RWPE2 (cell line): ENCODE data around the gene HOXA7.

Experiments
- ATAC-seq: fragments of 200-7000 bp; cut with Tn5 transposase; 3 replicates; pipeline ENCODE4 v1.9.1; 2021; ENCODE audit warnings: low read depth
- DNase-seq: peaks from one replicate; pipeline ENCODE4 v3.0.0-alpha.2; 2020; ENCODE audit warnings: low spot score
- H3K27ac ChIP-seq: fragments of 450-650 bp; 2 replicates; pipeline ENCODE4 v1.5.1; 2017; ENCODE audit warnings: mild to moderate bottlenecking; ENCODE audit not compliant: poor library complexity, severe bottlenecking
- H3K27me3 ChIP-seq: fragments of 250-450 bp; sonication (Bioruptor Pico); 2 replicates; pipeline ENCODE4 v1.5.1; 2021; ENCODE audit warnings: mild to moderate bottlenecking, moderate library complexity; ENCODE audit not compliant: insufficient read depth, poor library complexity, severe bottlenecking
- H3K36me3 ChIP-seq: fragments of 250-450 bp; sonication (Bioruptor Pico); 2 replicates; pipeline ENCODE4 v1.5.1; 2020; ENCODE audit warnings: low read depth, mild to moderate bottlenecking, moderate library complexity
- H3K4me1 ChIP-seq: fragments of 250-450 bp; sonication (Bioruptor Pico); 2 replicates; pipeline ENCODE4 v1.5.1; 2021; ENCODE audit warnings: mild to moderate bottlenecking, moderate library complexity; ENCODE audit not compliant: insufficient read depth, poor library complexity, severe bottlenecking
- H3K4me3 ChIP-seq: fragments of 250-450 bp; sonication (Bioruptor Pico); 2 replicates; pipeline ENCODE4 v1.5.1; 2021; ENCODE audit warnings: mild to moderate bottlenecking, moderate library complexity; ENCODE audit not compliant: severe bottlenecking
- H3K9me3 ChIP-seq: fragments of 250-450 bp; sonication (Bioruptor Pico); 2 replicates; pipeline ENCODE4 v1.5.1; 2021; ENCODE audit warnings: mild to moderate bottlenecking, moderate library complexity; ENCODE audit not compliant: severe bottlenecking
- TF ChIP-seq, protein P1 (sequence below): fragments of 450-650 bp; IDR thresholded peaks from one replicate; pipeline ENCODE4 v1.5.1; 2017; ENCODE audit warnings: mild to moderate bottlenecking, moderate library complexity; ENCODE audit not compliant: poor library complexity, severe bottlenecking

The HOXA7 gene

DNA sequence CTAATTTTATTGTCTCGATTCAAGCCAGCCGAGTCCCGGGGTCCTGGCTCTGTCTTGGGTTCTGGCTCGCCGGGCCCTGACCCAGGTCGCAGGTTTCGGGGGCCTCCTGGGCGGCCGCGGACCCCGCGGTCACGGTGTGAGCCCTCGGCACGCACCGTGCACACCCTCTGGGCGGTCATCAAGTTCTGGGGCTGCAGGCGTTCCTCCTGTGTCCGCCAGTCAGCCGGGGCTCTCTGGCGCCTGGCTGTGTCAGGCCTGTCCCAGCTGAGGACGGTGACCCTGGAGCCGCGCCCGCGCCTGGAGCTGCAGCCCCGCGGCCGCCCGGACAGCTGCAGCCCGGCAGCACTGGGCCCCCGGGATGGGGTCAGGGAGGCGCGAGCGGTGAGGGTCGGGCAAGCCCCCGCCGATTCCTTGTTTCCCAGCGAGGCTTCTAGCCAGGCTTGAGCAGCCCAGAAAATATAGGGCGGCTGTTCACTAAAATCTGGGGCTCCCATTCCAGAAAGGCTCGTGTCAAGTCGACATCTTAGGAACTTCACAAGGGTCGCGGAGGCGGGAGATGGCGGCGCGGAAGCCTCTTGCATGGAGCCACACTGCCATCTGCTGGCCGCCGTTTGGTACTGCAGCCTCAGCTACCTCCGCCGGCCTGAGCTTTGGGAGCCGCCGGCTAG is 4.2 kb upstream of the HOXA7 start:
- no peaks in the 10 kb centered on the region for H3K27me3 ChIP-seq
- peak; percentile 87 for DNase-seq
- no peaks in the 10 kb centered on the region for H3K9me3 ChIP-seq
- peak overlapping the region; percentile 44 for H3K4me3 ChIP-seq
- TF ChIP-seq, protein P1, sequence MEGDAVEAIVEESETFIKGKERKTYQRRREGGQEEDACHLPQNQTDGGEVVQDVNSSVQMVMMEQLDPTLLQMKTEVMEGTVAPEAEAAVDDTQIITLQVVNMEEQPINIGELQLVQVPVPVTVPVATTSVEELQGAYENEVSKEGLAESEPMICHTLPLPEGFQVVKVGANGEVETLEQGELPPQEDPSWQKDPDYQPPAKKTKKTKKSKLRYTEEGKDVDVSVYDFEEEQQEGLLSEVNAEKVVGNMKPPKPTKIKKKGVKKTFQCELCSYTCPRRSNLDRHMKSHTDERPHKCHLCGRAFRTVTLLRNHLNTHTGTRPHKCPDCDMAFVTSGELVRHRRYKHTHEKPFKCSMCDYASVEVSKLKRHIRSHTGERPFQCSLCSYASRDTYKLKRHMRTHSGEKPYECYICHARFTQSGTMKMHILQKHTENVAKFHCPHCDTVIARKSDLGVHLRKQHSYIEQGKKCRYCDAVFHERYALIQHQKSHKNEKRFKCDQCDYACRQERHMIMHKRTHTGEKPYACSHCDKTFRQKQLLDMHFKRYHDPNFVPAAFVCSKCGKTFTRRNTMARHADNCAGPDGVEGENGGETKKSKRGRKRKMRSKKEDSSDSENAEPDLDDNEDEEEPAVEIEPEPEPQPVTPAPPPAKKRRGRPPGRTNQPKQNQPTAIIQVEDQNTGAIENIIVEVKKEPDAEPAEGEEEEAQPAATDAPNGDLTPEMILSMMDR, result peak; percentile 98
- peaks cover 4% of the 10 kb centered on the region for H3K4me1 ChIP-seq
- peaks cover 18% of the 10 kb centered on the region for H3K36me3 ChIP-seq
- peak overlapping the region; percentile 93 for H3K27ac ChIP-seq
- peak; percentile 11 for ATAC-seq

DNA sequence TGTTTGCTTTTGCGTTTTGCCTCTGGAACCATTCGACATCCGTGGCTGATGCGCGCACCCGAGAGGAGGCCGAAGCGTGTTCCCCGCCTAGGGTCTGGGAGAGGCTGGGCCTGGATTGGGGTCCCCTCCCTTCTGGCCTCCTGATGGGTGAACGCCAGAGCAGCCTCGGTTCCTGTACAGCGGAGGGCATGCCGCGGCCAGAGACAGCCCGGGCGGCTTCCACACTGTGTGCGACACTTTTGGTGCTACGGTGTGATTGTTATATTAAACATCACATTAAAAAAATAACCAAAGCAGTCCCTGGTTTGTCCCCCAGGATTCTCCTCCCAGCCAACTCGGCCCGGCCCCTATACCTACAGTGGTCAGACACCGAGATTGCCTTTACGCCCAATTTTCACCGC is 3.7 kb upstream of the HOXA7 start:
- Histone ChIP-seq H3K4me1 (peaks cover 4% of the 10 kb centered on the region), H3K27ac (peak overlapping the region; percentile 93), H3K9me3 (no peaks in the 10 kb centered on the region), H3K27me3 (no peaks in the 10 kb centered on the region), H3K4me3 (peak overlapping the region; percentile 44), H3K36me3 (peaks cover 18% of the 10 kb centered on the region)
- ATAC-seq (no peak; the same call in 2 of the 3 replicates), DNase-seq (peak; percentile 52)
- TF ChIP-seq, protein P1, result no peak

DNA sequence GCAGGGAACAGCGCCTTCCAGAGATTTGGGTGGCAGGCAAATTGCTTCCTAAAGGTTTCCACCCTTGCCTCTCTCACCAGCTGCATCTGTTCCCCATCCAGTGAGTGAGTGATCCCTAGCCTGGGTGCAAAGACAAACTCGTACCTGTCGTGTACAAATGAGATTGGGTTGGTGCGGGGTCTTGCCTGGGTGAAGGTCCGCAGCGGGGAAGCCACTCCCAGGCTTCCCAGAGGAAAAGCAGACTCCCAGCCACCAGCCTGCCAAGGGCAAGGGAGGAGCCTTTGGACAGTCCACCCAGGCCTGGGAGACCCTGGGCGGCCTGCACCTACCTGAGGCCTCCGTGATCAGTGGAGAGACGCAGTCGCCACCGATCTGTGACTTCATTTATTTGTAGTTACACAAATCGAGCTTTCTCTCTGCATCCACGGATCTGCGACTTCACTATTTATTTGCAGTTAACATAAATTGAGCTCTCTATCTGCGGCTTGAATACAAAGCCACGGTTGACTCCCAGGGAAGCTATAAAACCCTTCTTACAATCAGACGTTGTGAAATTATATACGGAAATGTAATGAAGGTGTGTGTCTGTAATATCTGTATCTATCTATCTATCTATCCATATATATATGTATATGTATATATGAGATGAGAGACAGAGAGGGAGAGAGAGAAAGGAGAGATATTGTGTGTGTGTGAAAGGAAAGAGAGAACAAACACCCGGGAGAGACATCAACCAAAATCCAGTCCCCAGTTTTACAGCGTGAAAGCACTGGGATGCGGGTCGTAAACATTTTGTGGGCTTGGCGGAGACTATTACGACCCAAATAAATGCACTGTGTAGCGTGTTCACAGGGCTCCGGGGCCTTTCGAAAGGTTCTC is 3.0 kb upstream of the HOXA7 start:
- Histone ChIP-seq H3K4me3 (peak overlapping the region; percentile 44), H3K27ac (peak overlapping the region; percentile 93), H3K9me3 (no peaks in the 10 kb centered on the region), H3K36me3 (peaks cover 18% of the 10 kb centered on the region), H3K4me1 (peaks cover 8% of the 10 kb centered on the region), H3K27me3 (no peaks in the 10 kb centered on the region)
- ATAC-seq (no peak), DNase-seq (peak; percentile 40)
- TF ChIP-seq, protein P1, result no peak

DNA sequence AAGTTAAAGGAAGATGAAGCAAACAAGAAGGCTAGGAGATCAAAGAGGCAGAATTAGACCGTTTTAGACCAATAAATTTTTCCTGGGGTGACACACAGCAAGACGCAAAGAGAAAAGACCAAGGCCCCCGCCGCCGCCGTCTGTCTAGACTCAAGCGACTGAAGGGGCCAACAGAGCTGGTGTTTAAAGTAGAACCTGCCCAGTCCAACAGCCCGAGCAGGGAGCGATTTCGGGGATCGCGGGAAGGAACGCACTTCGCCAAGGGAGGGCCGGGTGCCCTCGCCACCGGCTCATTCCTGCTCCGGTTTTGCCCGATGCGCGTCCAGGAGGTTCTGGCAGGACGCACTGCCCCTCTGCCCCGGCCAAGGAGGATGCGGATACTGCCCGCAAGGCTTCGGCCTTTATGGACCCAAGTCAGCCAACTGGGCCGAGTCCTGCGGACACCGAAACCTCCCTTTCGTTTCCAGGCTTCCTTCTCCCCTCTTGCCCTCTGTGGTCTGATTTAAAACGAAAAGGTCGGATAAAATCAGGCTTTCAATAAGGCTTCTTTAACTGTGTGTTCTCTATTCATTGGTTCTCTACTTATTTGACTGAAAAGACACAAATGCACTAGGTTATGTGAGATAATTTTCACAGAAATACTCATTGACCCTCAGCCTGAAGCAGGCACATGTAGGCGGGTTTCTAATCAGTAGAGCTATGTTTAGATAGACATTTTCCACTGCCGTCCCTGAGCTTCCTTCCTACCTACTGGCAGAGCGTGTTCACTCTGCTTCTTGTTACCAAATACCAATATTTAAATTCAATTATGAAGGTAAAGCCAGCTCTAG is 2.2 kb upstream of the HOXA7 start:
- Histone ChIP-seq H3K9me3 (no peaks in the 10 kb centered on the region), H3K4me3 (no peak overlapping the region), H3K27me3 (no peaks in the 10 kb centered on the region), H3K4me1 (peaks cover 8% of the 10 kb centered on the region), H3K27ac (no peak overlapping the region), H3K36me3 (peaks cover 13% of the 10 kb centered on the region)
- TF ChIP-seq, protein P1, result no peak
- DNase-seq, result peak; percentile 59
- ATAC-seq, result no peak
